Trophoblast cell (in vitro differentiated cells and primary cell): Measurements from ENCODE around the gene WLS.

Experiments
- DNase-seq, 2 donors: peaks; one replicate each; pipeline ENCODE4 v3.0.0-alpha.2; 2016
- H2AFZ ChIP-seq: 2 replicates; pipeline ENCODE4 v1.6.1; 2013; ENCODE audit warnings: low read length, moderate library complexity, mild to moderate bottlenecking; ENCODE audit not compliant: insufficient read depth, poor library complexity
- H2AK5ac ChIP-seq: 2 replicates; pipeline ENCODE4 v1.6.1; 2013; ENCODE audit warnings: mild to moderate bottlenecking, low read length
- H2BK120ac ChIP-seq: 2 replicates; pipeline ENCODE4 v1.6.1; 2013; ENCODE audit warnings: low read length, mild to moderate bottlenecking, moderate library complexity; ENCODE audit not compliant: insufficient read depth, poor library complexity
- H2BK12ac ChIP-seq: 2 replicates; pipeline ENCODE4 v1.6.1; 2013; ENCODE audit warnings: mild to moderate bottlenecking, low read length, moderate library complexity
- H2BK5ac ChIP-seq: 2 replicates; pipeline ENCODE4 v1.6.1; 2013; ENCODE audit warnings: low read length, low read depth, moderate library complexity, mild to moderate bottlenecking; ENCODE audit not compliant: poor library complexity
- H3K14ac ChIP-seq: 2 replicates; pipeline ENCODE4 v1.6.1; 2013; ENCODE audit warnings: mild to moderate bottlenecking, low read length
- H3K18ac ChIP-seq: 2 replicates; pipeline ENCODE4 v1.6.1; 2013; ENCODE audit warnings: mild to moderate bottlenecking, low read length
- H3K23ac ChIP-seq: 2 replicates; pipeline ENCODE4 v1.6.1; 2013; ENCODE audit warnings: low read length
- H3K27ac ChIP-seq: 2 replicates; pipeline ENCODE4 v1.5.1; 2013; ENCODE audit warnings: low read depth, mild to moderate bottlenecking, inconsistent platforms, low read length, moderate library complexity
- H3K27me3 ChIP-seq: 2 replicates; pipeline ENCODE4 v1.6.1; 2013; ENCODE audit warnings: inconsistent platforms, mild to moderate bottlenecking, low read length, moderate library complexity; ENCODE audit not compliant: insufficient read depth
- H3K36me3 ChIP-seq, 2 experiments: 1 replicate in 1 of 2; 2 replicates in 1 of 2; pipeline ENCODE4 v1.6.1; 2013; ENCODE audit warnings: low read length in 2 of 2, mild to moderate bottlenecking in 2 of 2, moderate library complexity in 1 of 2; ENCODE audit not compliant: insufficient read depth in 2 of 2, control insufficient read depth in 1 of 2
- H3K4ac ChIP-seq: 2 replicates; pipeline ENCODE4 v1.6.1; 2013; ENCODE audit warnings: low read depth, mild to moderate bottlenecking, low read length, moderate library complexity
- H3K4me1 ChIP-seq, 2 experiments: 1 replicate in 1 of 2; 2 replicates in 1 of 2; pipeline ENCODE4 v1.6.1; 2013; ENCODE audit warnings: low read length in 2 of 2, mild to moderate bottlenecking in 2 of 2, moderate library complexity in 1 of 2; ENCODE audit not compliant: insufficient read depth in 2 of 2, control insufficient read depth in 1 of 2
- H3K4me2 ChIP-seq: 2 replicates; pipeline ENCODE4 v1.6.1; 2013; ENCODE audit warnings: inconsistent platforms, mild to moderate bottlenecking, low read length, moderate library complexity
- H3K4me3 ChIP-seq: 2 replicates; pipeline ENCODE4 v1.5.1; 2013; ENCODE audit warnings: mild to moderate bottlenecking, low read depth, low read length, inconsistent platforms
- H3K79me1 ChIP-seq: one replicate; pipeline ENCODE4 v1.6.1; 2013; ENCODE audit warnings: low read length
- H3K79me2 ChIP-seq: 2 replicates; pipeline ENCODE4 v1.6.1; 2013; ENCODE audit warnings: low read length, mild to moderate bottlenecking; ENCODE audit not compliant: control insufficient read depth, insufficient read depth, poor library complexity
- H3K9ac ChIP-seq: 2 replicates; pipeline ENCODE4 v1.6.1; 2013; ENCODE audit warnings: mild to moderate bottlenecking, low read length
- H3K9me3 ChIP-seq: 2 replicates; pipeline ENCODE4 v1.6.1; 2013; ENCODE audit warnings: low read depth, mild to moderate bottlenecking, control low read depth, inconsistent platforms, low read length; ENCODE audit not compliant: insufficient read depth
- H4K12ac ChIP-seq: 2 replicates; pipeline ENCODE4 v1.6.1; 2013; ENCODE audit warnings: low read depth, mild to moderate bottlenecking, low read length, moderate library complexity
- H4K8ac ChIP-seq: 2 replicates; pipeline ENCODE4 v1.6.1; 2013; ENCODE audit warnings: low read depth, mild to moderate bottlenecking, low read length, moderate library complexity
- H4K91ac ChIP-seq: one replicate; pipeline ENCODE4 v1.6.1; 2013; ENCODE audit warnings: low read depth, mild to moderate bottlenecking, low read length, moderate library complexity
- WGBS: extraction: QIAGEN DNeasy Blood & Tissue Kit; methylation state at CpG from one replicate; pipeline ENCODE4 v1.1.7; 2013; ENCODE audit warnings: missing lambda C conversion rate; ENCODE audit not compliant: insufficient read length, insufficient coverage; ENCODE audit errors: extremely low coverage; 5-methylcytosine and 5-hydroxymethylcytosine counted together

WLS gene

DNA sequence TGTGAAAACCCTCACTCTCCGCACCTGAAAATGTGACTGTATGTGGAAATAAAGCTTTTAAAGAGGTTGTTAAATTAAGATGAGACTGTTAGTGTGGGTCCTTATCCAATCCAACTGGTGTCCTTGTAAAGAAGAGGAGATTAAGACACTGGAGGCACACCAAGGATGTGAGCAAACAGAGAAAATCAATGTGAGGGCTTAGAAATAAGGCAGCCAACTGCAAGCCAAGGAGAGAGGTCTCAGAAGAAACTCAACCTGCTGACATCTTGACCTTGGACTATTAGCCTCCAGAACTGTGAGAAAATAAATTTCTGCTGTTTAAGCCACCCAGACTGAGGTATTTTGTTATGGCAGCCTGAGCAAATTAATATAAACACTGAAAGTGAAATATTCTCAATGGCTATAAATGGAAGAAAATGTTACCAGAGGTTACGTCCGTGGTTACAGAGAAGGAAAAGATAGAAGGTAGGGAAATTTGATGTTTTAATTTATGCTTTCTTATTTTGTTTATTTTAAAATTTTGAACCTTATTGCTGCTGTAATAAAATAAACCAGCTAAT lies 22.4 kb upstream of the WLS start:
- Histone ChIP-seq H3K4me3 (no peak overlapping the region), H3K36me3 (no peaks in the 10 kb centered on the region), H3K27me3 (no peaks in the 10 kb centered on the region), H3K4me2 (no peak overlapping the region), H2AK5ac (no peak overlapping the region), H4K12ac (no peak overlapping the region), H3K79me2 (no peaks in the 10 kb centered on the region), H3K23ac (no peak overlapping the region), H2BK120ac (no peak overlapping the region), H3K79me1 (no peaks in the 10 kb centered on the region), H3K4me1 (no peaks in the 10 kb centered on the region), H3K9ac (no peak overlapping the region), H3K18ac (no peak overlapping the region), H2AFZ (no peak overlapping the region), H3K14ac (no peak overlapping the region), H2BK5ac (no peak overlapping the region), H3K27ac (no peak overlapping the region), H4K91ac (no peak overlapping the region), H3K4ac (no peak overlapping the region), H3K9me3 (no peaks in the 10 kb centered on the region), H4K8ac (no peak overlapping the region), H2BK12ac (no peak overlapping the region)
- WGBS, result 100% methylated on average over 2 of the region's 3 CpGs
- DNase-seq, result no peak

DNA sequence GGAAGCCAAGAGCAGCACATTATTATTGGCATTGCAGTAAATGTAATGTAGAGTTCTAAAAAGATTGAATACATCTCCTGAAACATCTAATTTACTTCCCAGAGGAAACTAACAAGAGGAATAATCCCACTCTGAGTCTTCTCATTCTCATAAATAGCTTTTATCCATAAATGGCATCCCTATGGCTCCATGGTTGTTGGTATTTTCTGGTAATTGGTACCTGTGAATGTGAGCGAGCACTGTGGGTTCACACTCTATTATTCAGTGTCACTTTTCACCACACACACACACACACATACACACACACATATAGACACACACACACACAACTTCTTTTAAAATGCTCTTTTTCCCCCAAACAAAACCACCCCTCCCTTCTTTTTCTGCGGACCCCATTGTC lies 4.7 kb upstream of the WLS start:
- H2AK5ac ChIP-seq, result no peak overlapping the region
- H3K79me2 ChIP-seq, result peaks cover 5% of the 10 kb centered on the region
- no peak overlapping the region for H4K8ac ChIP-seq
- no peak overlapping the region for H3K9ac ChIP-seq
- H3K4me2 ChIP-seq, result no peak overlapping the region
- H3K18ac ChIP-seq, result no peak overlapping the region
- H3K4me3 ChIP-seq, result no peak overlapping the region
- H3K79me1 ChIP-seq, result peaks cover 6% of the 10 kb centered on the region
- H3K27me3 ChIP-seq, result no peaks in the 10 kb centered on the region
- H3K36me3 ChIP-seq, result no peaks in the 10 kb centered on the region
- H2BK120ac ChIP-seq, result no peak overlapping the region
- H3K27ac ChIP-seq, result no peak overlapping the region
- no CpG with 5 or more reads among the region's 2 CpGs for WGBS
- no peak overlapping the region for H3K23ac ChIP-seq
- no peak overlapping the region for H2AFZ ChIP-seq
- H3K14ac ChIP-seq, result no peak overlapping the region
- H4K12ac ChIP-seq, result no peak overlapping the region
- H3K4ac ChIP-seq, result no peak overlapping the region
- H3K9me3 ChIP-seq, result no peaks in the 10 kb centered on the region
- H4K91ac ChIP-seq, result no peak overlapping the region
- H2BK5ac ChIP-seq, result no peak overlapping the region
- DNase-seq, result no peak
- no peaks in the 10 kb centered on the region for H3K4me1 ChIP-seq
- no peak overlapping the region for H2BK12ac ChIP-seq

DNA sequence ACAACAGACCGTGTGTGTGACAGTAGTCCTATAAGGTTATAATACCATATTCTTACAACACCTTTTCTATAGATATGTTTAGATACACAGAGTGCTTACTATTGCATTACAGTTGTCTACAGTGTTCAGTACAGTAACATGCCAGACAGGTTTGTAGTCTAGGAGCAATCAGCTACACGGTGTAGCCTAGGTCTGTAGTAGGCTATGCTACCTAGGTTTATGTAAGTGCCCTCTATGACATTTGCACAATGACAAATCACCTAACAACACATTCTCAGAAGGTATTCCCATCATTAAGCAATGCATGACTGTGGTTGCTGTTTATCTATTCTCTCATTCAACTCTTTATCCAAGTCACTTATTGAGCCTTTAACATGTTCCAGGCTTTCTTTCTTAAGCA lies 1.8 kb upstream of the WLS start:
- Histone ChIP-seq H3K18ac (no peak overlapping the region), H2BK120ac (no peak overlapping the region), H4K8ac (no peak overlapping the region), H3K36me3 (no peaks in the 10 kb centered on the region), H3K4ac (no peak overlapping the region), H2AFZ (no peak overlapping the region), H4K12ac (no peak overlapping the region), H2AK5ac (no peak overlapping the region), H3K27ac (no peak overlapping the region), H4K91ac (no peak overlapping the region), H3K79me2 (peaks cover 27% of the 10 kb centered on the region), H3K4me3 (no peak overlapping the region), H3K9ac (no peak overlapping the region), H3K9me3 (no peaks in the 10 kb centered on the region), H3K4me2 (no peak overlapping the region), H3K79me1 (peaks cover 19% of the 10 kb centered on the region), H2BK5ac (no peak overlapping the region), H2BK12ac (no peak overlapping the region), H3K27me3 (no peaks in the 10 kb centered on the region), H3K4me1 (peaks cover 0 to 3% of the 10 kb centered on the region in 2 experiments), H3K14ac (no peak overlapping the region), H3K23ac (no peak overlapping the region)
- WGBS, result no CpG with 5 or more reads among the region's 2 CpGs
- peak in 1 of 2 donors; percentile 2 for DNase-seq

DNA sequence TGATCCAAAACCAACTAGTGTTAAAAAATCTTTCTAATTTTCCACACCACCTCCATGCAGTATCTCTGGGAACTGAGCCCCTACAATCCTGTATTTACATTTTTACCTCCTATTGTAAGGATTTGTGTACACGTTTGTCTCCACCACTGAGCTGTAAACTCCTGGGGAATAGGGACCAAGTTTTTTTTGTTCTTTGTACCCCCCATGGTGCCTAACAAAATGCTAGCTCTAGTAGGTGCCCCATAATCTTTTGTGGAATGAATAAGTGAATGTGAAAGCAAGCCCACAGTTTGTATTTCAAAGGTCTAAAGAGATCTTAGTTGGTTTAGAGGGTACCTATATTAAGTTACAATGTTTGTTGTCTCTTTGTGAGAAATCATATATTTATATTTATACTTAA lies 879 bp upstream of the WLS start:
- DNase-seq, result no peak
- no peaks in the 10 kb centered on the region for H3K36me3 ChIP-seq
- H4K91ac ChIP-seq, result no peak overlapping the region
- H3K27ac ChIP-seq, result no peak overlapping the region
- no peak overlapping the region for H2BK12ac ChIP-seq
- peaks cover 29% of the 10 kb centered on the region for H3K79me2 ChIP-seq
- H3K9me3 ChIP-seq, result no peaks in the 10 kb centered on the region
- H3K4me1 ChIP-seq, result peaks cover 0 to 3% of the 10 kb centered on the region in 2 experiments
- H4K12ac ChIP-seq, result no peak overlapping the region
- H4K8ac ChIP-seq, result no peak overlapping the region
- no peak overlapping the region for H2BK120ac ChIP-seq
- H3K23ac ChIP-seq, result no peak overlapping the region
- H3K79me1 ChIP-seq, result peaks cover 19% of the 10 kb centered on the region
- WGBS, result no CpG with 5 or more reads among the region's 1 CpG
- no peak overlapping the region for H2AK5ac ChIP-seq
- no peaks in the 10 kb centered on the region for H3K27me3 ChIP-seq
- H3K9ac ChIP-seq, result no peak overlapping the region
- no peak overlapping the region for H2BK5ac ChIP-seq
- H3K4me3 ChIP-seq, result no peak overlapping the region
- H3K4ac ChIP-seq, result no peak overlapping the region
- no peak overlapping the region for H3K18ac ChIP-seq
- no peak overlapping the region for H3K14ac ChIP-seq
- H2AFZ ChIP-seq, result no peak overlapping the region
- H3K4me2 ChIP-seq, result peak overlapping the region; percentile 95
